ENCODE measurements around the gene CARS2.

The CARS2 gene

GRCh38 chr13:110652231-110652730 lies 53.6 kb downstream of the CARS2 start:
- DNase-seq (ENCODE audit: low spot score) = no peak

- DNase-seq (ENCODE audit: low spot score) = no peak
These were observed 54.1 kb downstream of the CARS2 start for GRCh38 chr13:110651726-110652230.

GRCh38 chr13:110651271-110651670 lies 54.6 kb downstream of the CARS2 start:
- no peak for DNase-seq (ENCODE audit: low spot score)

GRCh38 chr13:110650436-110650835 lies 55.5 kb downstream of the CARS2 start:
- no peak for DNase-seq (ENCODE audit: low spot score)

GRCh38 chr13:110649551-110649950 lies 56.4 kb downstream of the CARS2 start:
- no peak for DNase-seq (ENCODE audit: low spot score)

GRCh38 chr13:110648848-110649421 lies 57.0 kb downstream of the CARS2 start:
- DNase-seq (ENCODE audit: low spot score) = no peak

- DNase-seq (ENCODE audit: low spot score) = no peak
These were observed 57.6 kb downstream of the CARS2 start for GRCh38 chr13:110648146-110648819.

GRCh38 chr13:110647365-110647737 lies 58.6 kb downstream of the CARS2 start:
- DNase-seq (ENCODE audit: low spot score) = no peak

GRCh38 chr13:110646442-110647364 lies 59.2 kb downstream of the CARS2 start:
- DNase-seq (ENCODE audit: low spot score) = no peak

- DNase-seq (ENCODE audit: low spot score) = no peak
These were observed 60.2 kb downstream of the CARS2 start for GRCh38 chr13:110645750-110646149.

- peak; percentile 92 for DNase-seq (ENCODE audit: low spot score)
These were observed 60.9 kb downstream of the CARS2 start for GRCh38 chr13:110644892-110645521.

GRCh38 chr13:110643768-110644421 lies 62.0 kb downstream of the CARS2 start:
- DNase-seq (ENCODE audit: low spot score) = no peak

- no peak for DNase-seq (ENCODE audit: low spot score)
These were observed 62.6 kb downstream of the CARS2 start for GRCh38 chr13:110643324-110643723.

- no peak for DNase-seq (ENCODE audit: low spot score)
These were observed 63.5 kb downstream of the CARS2 start for GRCh38 chr13:110642291-110642981.

- DNase-seq (ENCODE audit: low spot score) = no peak
These were observed 64.6 kb downstream of the CARS2 start for GRCh38 chr13:110641055-110642015.

- peak; percentile 54 for DNase-seq (ENCODE audit: low spot score)
These were observed 65.3 kb downstream of the CARS2 start for GRCh38 chr13:110640591-110641029.

GRCh38 chr13:110639935-110640334 lies 66.0 kb downstream of the CARS2 start:
- no peak for DNase-seq (ENCODE audit: low spot score)

- no peak for DNase-seq (ENCODE audit: low spot score)
These were observed 66.8 kb downstream of the CARS2 start for GRCh38 chr13:110638814-110639806.

Data from cerebellar cortex (tissue), 1 donor.